Naive B cell (primary cell): ENCODE measurements around the gene RAB5B. TPM values are rescaled to one million over a fixed set of nuclear protein-coding genes. Genes with fewer than 3 reads are reported as not detected.
A peak's percentile ranks its signal among the peaks of the same experiment; 100 is the strongest.

Source experiments
- ATAC-seq, 2 donors: fragments of 150-1000 bp; cut with Tn5 transposase; 2 replicates each; pipeline ENCODE4 v1.10.0; 2021; ENCODE audit warnings: low read depth in 2 of 2, mild to moderate bottlenecking in 2 of 2, moderate library complexity in 2 of 2
- DNase-seq: peaks from one replicate; pipeline ENCODE4 v3.0.0; 2022
- H3K27ac Mint-ChIP-seq, 6 donors: one replicate each; pipeline ENCODE4 v1.8.0; 2020 to 2022; ENCODE audit warnings: mild to moderate bottlenecking in 6 of 6, mixed read lengths in 6 of 6, moderate library complexity in 5 of 6, inconsistent platforms in 2 of 6
- H3K27me3 Mint-ChIP-seq, 3 donors: one replicate each; pipeline ENCODE4 v1.8.0; 2021 to 2022; ENCODE audit warnings: mixed read lengths in 3 of 3, mild to moderate bottlenecking in 1 of 3
- H3K36me3 Mint-ChIP-seq, 2 donors: one replicate each; pipeline ENCODE4 v1.8.0; 2020 to 2022; ENCODE audit warnings: mixed read lengths in 2 of 2, inconsistent platforms in 1 of 2, mild to moderate bottlenecking in 1 of 2
- H3K4me1 Mint-ChIP-seq, 3 donors: one replicate each; pipeline ENCODE4 v1.8.0; 2020 to 2022; ENCODE audit warnings: mixed read lengths in 3 of 3, inconsistent platforms in 1 of 3, mild to moderate bottlenecking in 1 of 3, moderate library complexity in 1 of 3
- H3K4me3 Mint-ChIP-seq, 8 donors: one replicate each; pipeline ENCODE4 v1.8.0; 2020 to 2022; ENCODE audit warnings: mild to moderate bottlenecking in 8 of 8, mixed read lengths in 8 of 8, moderate library complexity in 8 of 8, inconsistent platforms in 2 of 8
- H3K9me3 Mint-ChIP-seq, 7 donors: one replicate each; pipeline ENCODE4 v1.8.0; 2020 to 2022; ENCODE audit warnings: mixed read lengths in 7 of 7, mild to moderate bottlenecking in 5 of 7, inconsistent platforms in 2 of 7, moderate library complexity in 1 of 7
- polyA plus RNA-seq, 6 donors: library from polyadenylated mRNA; unstranded; fragments of 300-500 nt; fragmentation: Illumina TruSeq; gene quantifications; one replicate each; pipeline ENCODE4 v1.2.3, GENCODE V29; 2021; ENCODE audit warnings: low read depth in 6 of 6

The RAB5B gene
- 10 to 100 TPM; 58.4 to 77.7 (median 68.8) TPM for polyA plus RNA-seq

DNA sequence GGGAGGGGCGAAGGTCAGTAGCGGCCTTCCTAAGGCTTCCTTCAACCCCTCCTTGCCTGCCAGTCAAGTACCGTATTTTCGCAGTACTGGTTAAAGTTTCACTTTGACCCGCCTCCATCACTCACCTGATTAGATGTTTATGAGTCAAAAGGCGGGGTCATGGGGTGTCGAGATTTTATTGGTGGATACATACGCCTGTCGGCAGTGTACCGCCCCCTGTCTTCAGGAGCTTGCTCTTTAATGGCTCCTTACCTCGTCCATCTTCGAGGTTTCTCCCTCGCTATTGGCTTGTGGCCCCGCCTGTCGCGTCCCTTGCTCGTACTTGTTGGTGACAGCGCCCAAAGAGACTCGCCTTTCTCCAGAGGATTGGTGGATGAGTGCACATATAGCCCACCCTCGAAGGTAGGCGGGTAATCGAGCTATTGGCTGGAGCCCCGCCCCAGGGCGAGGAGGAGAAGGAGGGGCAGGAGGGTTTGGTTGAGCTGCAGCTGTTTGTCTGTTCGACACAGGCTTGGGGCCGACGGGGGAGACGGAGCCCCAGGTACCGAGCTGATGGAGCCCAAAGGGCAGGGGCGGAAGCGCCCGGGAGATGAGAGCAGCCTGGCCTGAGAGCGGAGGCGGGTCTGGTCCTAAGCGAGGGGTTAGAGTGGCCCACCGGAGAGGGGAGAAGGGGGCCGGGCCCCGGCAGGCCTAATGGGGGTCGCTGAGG is at the start of gene RAB5B:
RAB5B (plus strand) TSS at position 480 of the 709 bp plus-strand sequence. CDS start 12,883 bp downstream, outside the sequence.
- Mint-ChIP-seq H3K9me3 (no peaks in the 10 kb centered on the region), H3K4me3 (no peak within 1 kb of the TSS)

GRCh38 chr12:55925371-55925770 is 48.5 kb upstream of the RAB5B start:
- H3K27me3 Mint-ChIP-seq, result no peaks in the 10 kb centered on the region

More for the DNA sequence above, at the start of gene RAB5B:
- H3K27me3 Mint-ChIP-seq, result no peaks in the 10 kb centered on the region
- ATAC-seq, result peak; percentile 86 to 90
- peaks cover 14 to 21% (median 17%) of the 10 kb centered on the region in 3 donors for H3K4me1 Mint-ChIP-seq
- H3K27ac Mint-ChIP-seq, result no peak within 1 kb of the TSS
- H3K36me3 Mint-ChIP-seq, result no peaks in the 10 kb centered on the region
- DNase-seq, result peak; percentile 97

DNA sequence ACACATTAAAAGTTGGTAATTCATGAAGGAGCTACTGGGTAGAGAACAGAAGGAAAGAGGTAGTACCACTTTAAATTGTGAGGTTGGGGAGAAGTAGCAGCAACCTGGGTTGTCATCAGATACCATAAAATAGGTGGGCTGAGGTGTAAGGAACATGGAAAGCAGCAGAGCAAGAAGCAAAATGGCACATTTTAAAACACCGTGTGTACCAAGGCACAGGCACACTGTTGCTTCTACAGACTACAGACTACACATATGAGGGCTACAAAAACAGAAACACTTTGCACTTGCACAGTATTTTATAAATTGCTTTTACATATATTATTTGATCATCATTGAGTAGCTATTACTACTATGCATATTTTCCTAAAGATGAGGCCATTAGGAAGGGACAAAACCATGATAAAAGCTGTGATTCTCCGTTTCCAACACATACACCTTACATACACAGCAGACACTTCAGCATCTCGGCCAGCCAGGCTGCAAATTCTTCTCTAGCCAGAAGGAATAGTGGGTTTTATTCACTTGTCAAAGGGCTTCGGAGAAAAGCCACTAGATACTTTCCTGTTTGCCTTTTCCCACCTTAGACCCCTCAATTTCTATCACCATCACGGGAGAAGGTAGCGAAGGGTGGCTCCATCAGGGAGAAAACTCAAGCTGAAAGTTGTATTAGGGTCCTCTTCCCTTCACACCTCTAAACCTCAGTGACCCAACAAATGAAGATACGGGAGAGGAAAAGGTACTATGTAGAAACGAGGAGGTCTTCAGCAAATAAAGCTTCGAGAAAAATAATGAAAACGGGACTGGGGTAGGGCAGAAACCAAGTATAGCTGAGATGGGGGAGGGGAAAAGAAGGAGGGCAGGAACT is 47.8 kb upstream of the RAB5B start:
- H3K4me1 Mint-ChIP-seq, result peaks cover 53 to 62% (median 60%) of the 10 kb centered on the region in 3 donors

More at GRCh38 chr12:55925371-55925770, 48.5 kb upstream of the RAB5B start:
- no peak for ATAC-seq
- Mint-ChIP-seq H3K4me1 (peaks cover 46 to 55% (median 53%) of the 10 kb centered on the region in 3 donors), H3K36me3 (no peaks in the 10 kb centered on the region), H3K4me3 (peak overlapping the region in 7 of 8 donors; percentile 94 to 100 (median 99)), H3K27ac (peak overlapping the region in 5 of 6 donors; percentile 71 to 98 (median 87)), H3K9me3 (no peaks in the 10 kb centered on the region)
- no peak for DNase-seq

DNA sequence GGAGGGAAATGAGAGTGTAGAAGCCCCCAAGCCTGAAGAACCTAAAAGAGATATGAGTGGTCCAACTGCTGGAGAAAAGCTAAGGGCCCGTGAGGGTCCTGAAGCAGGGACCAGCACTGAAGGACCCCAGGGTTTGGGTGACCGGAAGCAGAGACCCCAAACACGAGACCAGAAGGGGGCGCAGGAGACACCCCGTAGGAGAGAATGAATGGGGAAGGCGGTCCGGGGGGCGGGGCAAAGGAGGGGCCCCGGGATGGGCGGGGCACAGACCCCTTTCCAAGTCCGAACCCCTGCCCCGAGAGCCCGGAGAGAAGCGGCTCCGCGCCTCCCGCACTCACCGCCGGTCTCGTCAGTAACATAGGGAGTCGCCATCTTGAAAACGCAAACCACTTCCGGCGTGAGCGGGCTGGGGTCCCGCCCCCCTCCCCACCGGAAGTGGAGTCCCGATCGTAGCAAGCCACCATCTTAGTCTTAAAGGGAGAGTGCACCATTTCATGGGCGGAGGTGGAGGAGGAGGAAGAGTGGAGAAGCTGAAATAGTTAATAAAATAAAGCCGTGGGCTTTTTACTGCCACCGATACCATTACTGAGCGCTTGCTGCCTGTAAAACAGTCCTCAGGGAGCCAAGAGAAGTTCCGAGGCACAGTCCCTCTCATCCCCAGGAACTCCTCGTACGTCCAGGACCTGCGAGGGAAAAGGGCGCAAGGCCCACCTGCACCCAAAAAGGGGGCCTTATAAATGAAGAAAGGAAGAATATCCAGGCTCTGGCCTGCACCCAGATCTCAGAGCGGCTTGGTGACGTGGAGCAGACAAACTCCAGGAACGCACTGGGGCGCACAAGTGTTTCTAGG is 46.9 kb upstream of the RAB5B start:
- Mint-ChIP-seq H3K4me3 (peak overlapping the region; percentile 94 to 100 (median 99)), H3K27ac (peak overlapping the region; percentile 97 to 99 (median 98)), H3K9me3 (no peaks in the 10 kb centered on the region), H3K4me1 (peaks cover 55 to 66% (median 66%) of the 10 kb centered on the region in 3 donors), H3K36me3 (peaks cover 0 to 10% of the 10 kb centered on the region in 2 donors), H3K27me3 (no peaks in the 10 kb centered on the region)
- DNase-seq (peak; percentile 78), ATAC-seq (peak; percentile 56 to 62)

More for the DNA sequence above, 47.8 kb upstream of the RAB5B start:
- Mint-ChIP-seq H3K36me3 (peaks cover 0 to 3% of the 10 kb centered on the region in 2 donors), H3K27ac (peak overlapping the region; percentile 80 to 99 (median 98)), H3K4me3 (peak overlapping the region; percentile 94 to 100 (median 99)), H3K27me3 (no peaks in the 10 kb centered on the region), H3K9me3 (no peaks in the 10 kb centered on the region)
- ATAC-seq, result peak; percentile 1 to 12
- peak; percentile 5 for DNase-seq

- Mint-ChIP-seq H3K9me3 (no peaks in the 10 kb centered on the region), H3K4me1 (peaks cover 57 to 72% (median 69%) of the 10 kb centered on the region in 3 donors), H3K27ac (peak within 1 kb of the TSS; percentile 97 to 99 (median 98)), H3K27me3 (no peaks in the 10 kb centered on the region), H3K36me3 (peaks cover 0 to 10% of the 10 kb centered on the region in 2 donors), H3K4me3 (peak within 1 kb of the TSS; percentile 94 to 100 (median 99))
- DNase-seq, result peak; percentile 45
- peak; percentile 2 to 9 for ATAC-seq
Observed at GRCh38 chr12:55927588-55928502, 46.0 kb upstream of the RAB5B start, which contains the start of gene PYM1. Gene PYM1 (minus strand): TSS chr12:55927894. CDS start chr12:55927761, 133 bp downstream.

DNA sequence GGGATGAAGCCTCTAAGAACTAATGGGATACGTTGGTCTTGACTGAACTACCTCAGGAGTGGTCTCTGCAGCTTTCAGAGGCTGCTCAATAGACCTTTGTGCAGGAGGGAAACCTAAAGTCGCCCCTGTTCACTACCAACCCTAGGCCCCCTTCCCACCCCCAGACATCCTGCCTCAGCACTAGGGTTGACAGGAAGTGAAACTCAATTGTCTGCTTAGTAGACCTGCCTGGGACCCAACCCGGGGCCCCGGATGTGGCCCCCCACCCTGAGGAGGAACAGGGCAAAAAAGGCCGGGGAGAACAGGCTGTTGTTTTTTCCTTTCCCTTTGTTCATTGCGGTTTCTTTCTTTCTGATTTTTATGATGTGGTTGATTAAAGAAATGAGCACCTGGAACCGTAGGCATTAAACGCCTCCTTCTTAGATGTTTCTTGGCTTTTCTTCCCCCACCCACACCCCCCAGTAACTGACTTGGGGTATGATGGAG is 44.5 kb upstream of the RAB5B start:
- DNase-seq (peak; percentile 89), ATAC-seq (peak; percentile 70 to 72)
- Mint-ChIP-seq H3K27ac (peak overlapping the region; percentile 95 to 98 (median 97)), H3K4me1 (peaks cover 62 to 76% (median 73%) of the 10 kb centered on the region in 3 donors), H3K27me3 (no peaks in the 10 kb centered on the region), H3K9me3 (no peaks in the 10 kb centered on the region), H3K36me3 (peaks cover 0 to 10% of the 10 kb centered on the region in 2 donors), H3K4me3 (peak overlapping the region; percentile 93 to 100 (median 98))

GRCh38 chr12:55930771-55931316 is 43.0 kb upstream of the RAB5B start, which contains the start of gene DGKA:
Gene DGKA (plus strand): TSS chr12:55931162. CDS start chr12:55936504, 5,342 bp downstream.
- no peaks in the 10 kb centered on the region for H3K9me3 Mint-ChIP-seq
- ATAC-seq (no peak), DNase-seq (peak; percentile 28)
- H3K4me1 Mint-ChIP-seq, result peaks cover 64 to 80% (median 68%) of the 10 kb centered on the region in 3 donors
- no peaks in the 10 kb centered on the region for H3K27me3 Mint-ChIP-seq
- H3K4me3 Mint-ChIP-seq, result peak within 1 kb of the TSS; percentile 93 to 100 (median 98)
- H3K36me3 Mint-ChIP-seq, result peaks cover 0 to 10% of the 10 kb centered on the region in 2 donors
- peak within 1 kb of the TSS; percentile 96 to 98 (median 97) for H3K27ac Mint-ChIP-seq

GRCh38 chr12:55931317-55931779 is 42.5 kb upstream of the RAB5B start:
- no peak for DNase-seq
- peak overlapping the region; percentile 96 to 98 (median 97) for H3K27ac Mint-ChIP-seq
- H3K4me3 Mint-ChIP-seq, result peak overlapping the region; percentile 93 to 100 (median 98)
- no peaks in the 10 kb centered on the region for H3K9me3 Mint-ChIP-seq
- H3K4me1 Mint-ChIP-seq, result peaks cover 65 to 80% (median 68%) of the 10 kb centered on the region in 3 donors
- no peaks in the 10 kb centered on the region for H3K27me3 Mint-ChIP-seq
- H3K36me3 Mint-ChIP-seq, result peaks cover 0 to 10% of the 10 kb centered on the region in 2 donors
- no peak for ATAC-seq

DNA sequence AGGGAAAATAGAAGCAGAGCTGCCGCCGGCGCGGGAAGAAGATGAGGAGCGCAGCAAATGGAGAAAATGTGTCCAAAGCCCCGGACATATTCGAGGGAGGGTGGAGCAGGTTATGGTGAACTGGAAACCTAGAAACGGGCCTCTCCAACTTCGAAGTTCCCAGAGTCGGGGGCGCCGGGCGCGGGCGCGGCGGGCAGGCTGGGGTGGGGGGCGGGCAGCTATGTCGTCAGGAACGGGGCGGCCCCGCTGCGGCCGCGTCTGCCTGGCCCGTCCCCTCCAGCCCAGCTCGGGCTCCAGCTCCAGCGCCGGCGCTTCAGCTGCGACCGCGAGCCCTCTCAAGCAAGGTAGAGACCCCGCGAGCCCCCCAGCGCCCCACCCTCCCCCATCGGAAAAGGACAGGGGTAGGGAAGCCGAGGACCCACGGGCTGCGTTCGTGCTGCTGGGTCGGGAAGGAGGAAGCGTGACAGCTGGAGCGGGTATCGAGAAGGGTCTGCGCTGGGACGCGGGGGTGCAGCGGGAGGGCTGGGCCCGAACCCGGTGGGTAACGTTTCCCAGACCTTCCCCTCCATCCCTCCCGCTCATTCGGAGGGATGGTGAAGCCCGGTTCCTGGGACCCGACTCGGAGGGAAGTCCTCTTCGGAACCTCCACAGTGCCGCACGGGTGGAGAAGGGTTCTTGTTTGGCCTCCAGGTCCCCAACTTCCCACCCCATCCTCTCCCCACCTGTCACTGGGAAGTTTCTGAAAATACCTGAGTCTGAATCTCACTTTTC is 41.9 kb upstream of the RAB5B start:
- H3K4me1 Mint-ChIP-seq, result peaks cover 61 to 79% (median 69%) of the 10 kb centered on the region in 3 donors
- peak overlapping the region; percentile 93 to 100 (median 98) for H3K4me3 Mint-ChIP-seq
- peak; percentile 25 for DNase-seq
- peaks cover 2 to 11% of the 10 kb centered on the region in 2 donors for H3K36me3 Mint-ChIP-seq
- H3K27me3 Mint-ChIP-seq, result no peaks in the 10 kb centered on the region
- H3K9me3 Mint-ChIP-seq, result no peaks in the 10 kb centered on the region
- ATAC-seq, result no peak
- H3K27ac Mint-ChIP-seq, result peak overlapping the region; percentile 96 to 98 (median 98)

GRCh38 chr12:55932551-55932910 is 41.3 kb upstream of the RAB5B start:
- peak overlapping the region; percentile 93 to 100 (median 98) for H3K4me3 Mint-ChIP-seq
- H3K27ac Mint-ChIP-seq, result peak overlapping the region; percentile 94 to 98 (median 98)
- H3K36me3 Mint-ChIP-seq, result peaks cover 8 to 17% of the 10 kb centered on the region in 2 donors
- peaks cover 61 to 81% (median 74%) of the 10 kb centered on the region in 3 donors for H3K4me1 Mint-ChIP-seq
- no peaks in the 10 kb centered on the region for H3K9me3 Mint-ChIP-seq
- DNase-seq (peak; percentile 65), ATAC-seq (peak; percentile 57)
- H3K27me3 Mint-ChIP-seq, result no peaks in the 10 kb centered on the region
